NCI-H1417 treated with DMSO at 0.1 percent for 48 hours (cell line): ENCODE data around the gene UBE2D3.
A peak's percentile ranks its signal among the peaks of the same experiment; 100 is the strongest.
"Not testable (repeated sequence)": the region's sequence is repeated elsewhere in the genome, so short reads cannot be mapped to it uniquely, and the experiment has no call there.

Experiments used
- DNase-seq: peaks from one replicate; lab custom pipeline; 2025; lab: John Stamatoyannopoulos, UW

UBE2D3 gene

DNA sequence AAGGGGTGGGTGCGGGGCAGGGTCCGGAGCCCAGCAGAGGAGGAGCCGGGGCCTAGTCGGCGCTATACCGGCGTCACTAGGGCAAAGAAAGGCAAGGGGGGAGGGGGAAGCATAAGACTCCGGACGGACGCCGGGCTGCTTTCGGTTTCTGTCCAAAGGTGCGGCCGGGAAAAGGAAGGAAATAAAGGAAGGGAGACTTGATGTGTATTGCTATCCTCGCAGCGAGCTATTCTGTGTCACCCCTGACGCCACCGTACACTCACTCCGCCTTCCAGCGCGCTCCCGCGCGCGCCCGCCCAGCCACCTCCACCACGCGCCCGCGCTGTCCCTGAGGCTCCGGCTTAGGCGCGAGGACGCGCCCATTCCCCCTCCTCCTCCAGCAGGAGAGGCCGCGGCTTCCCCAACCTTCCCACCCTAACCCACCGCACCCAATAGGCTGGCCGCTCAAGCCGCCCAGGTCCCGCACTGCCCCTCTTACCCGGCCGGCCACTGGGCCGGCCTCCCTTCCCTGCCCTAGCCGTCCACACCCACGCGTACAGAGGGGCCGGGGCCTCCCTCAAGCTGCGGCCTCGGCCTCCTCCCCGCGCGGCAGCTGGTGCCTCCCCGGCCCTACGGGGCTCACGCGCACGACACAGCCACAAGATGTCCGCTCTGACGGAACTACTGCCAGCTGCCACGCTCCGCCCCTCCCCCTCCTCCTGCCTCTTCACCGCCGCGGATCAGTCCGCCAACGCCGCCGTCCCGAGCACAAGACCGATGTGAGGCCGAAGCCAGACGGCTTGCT is at the start of gene UBE2D3:
UBE2D3 (minus strand) TSS at position 662 of the 784 bp plus-strand sequence. CDS start 1,043 bp downstream, outside the sequence.
- peak; percentile 87 for DNase-seq

DNA sequence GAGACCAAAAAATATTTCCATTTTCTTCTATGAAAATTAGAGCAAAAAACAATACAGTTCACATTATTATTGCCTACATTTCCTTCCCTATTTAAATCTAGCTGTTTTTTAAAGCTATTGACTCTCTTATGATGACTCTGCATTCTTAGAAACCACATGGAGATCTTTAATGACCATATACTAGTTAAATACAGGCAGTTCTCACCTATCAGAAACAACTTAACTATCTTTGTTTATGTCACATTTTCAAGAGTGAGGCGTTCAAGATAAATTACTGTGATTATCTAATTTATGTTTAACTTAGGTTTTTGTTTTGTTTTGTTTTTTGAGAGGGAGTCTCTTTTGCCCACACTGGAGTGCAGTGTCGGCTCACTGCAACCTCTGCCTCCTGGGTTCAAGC is 44.4 kb upstream of the UBE2D3 start:
- DNase-seq = no peak

DNA sequence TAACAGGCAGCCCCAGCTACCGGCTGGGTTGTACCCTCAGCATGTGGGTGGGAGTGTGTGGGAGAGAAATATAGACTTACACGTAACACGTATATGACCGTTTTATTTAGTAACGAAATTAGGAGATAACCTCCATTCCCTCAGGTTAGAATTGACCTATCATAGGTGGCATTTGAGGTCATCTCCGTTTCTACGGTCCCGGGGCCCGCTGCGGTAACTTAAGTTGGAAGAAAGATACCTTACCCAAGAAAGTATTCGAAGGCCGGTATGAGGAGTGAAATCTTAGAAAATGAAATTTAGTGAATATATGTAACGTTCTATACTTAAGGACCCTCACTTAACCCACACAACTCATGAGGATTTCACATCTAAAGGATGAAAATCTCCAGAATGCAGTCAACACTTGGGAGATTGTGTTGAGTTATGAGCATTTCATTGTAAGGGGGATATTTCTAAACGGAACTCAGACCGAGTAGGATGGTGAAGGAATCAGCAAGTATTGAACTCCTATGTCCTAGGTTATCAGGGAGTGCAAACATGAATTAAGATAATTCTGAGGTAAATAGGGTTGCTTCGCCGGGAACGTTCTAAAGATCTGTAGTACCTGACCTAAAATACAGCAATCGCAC is 42.3 kb upstream of the UBE2D3 start:
- no peak for DNase-seq

DNA sequence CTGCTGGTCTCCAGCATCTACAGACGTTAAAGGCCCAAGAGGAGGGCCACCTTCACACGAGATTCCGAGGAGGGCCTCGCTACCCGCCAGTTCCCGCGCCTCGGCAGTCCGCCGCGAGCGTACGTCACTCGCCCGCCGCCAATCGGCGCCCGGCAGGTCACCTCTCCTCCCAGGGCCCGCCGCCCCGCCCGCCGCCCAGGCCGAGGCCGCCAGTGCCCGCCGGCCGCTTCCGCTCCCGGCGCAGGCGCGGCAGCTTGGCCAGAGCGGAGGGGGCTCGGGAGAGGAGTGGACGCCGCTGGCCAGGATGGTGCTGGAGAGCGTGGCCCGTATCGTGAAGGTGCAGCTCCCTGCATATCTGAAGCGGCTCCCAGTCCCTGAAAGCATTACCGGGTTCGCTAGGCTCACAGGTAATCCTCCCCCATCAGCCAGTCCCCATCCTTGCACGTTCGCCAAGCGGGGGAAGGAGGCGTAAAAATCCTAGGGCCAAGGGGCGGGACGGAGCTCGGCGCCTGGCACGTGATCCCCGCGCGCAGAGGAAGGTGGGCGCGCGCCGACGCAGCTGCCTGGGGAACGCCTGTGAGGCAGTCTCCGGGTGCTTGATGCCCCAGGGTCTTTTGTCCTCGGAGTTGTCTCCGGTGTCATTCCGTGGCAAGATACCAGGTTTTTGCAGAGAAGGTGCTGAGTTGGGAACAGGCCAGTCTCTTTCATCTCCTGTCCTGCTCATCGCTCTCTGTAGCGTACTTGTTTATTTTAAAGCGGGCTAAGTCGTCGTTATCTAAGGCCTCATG is 41.6 kb upstream of the UBE2D3 start, which contains the start of gene CISD2:
CISD2 (plus strand) TSS at position 212 of the 788 bp plus-strand sequence; CDS start at position 305, 93 bp downstream.
- DNase-seq = peak; percentile 83

DNA sequence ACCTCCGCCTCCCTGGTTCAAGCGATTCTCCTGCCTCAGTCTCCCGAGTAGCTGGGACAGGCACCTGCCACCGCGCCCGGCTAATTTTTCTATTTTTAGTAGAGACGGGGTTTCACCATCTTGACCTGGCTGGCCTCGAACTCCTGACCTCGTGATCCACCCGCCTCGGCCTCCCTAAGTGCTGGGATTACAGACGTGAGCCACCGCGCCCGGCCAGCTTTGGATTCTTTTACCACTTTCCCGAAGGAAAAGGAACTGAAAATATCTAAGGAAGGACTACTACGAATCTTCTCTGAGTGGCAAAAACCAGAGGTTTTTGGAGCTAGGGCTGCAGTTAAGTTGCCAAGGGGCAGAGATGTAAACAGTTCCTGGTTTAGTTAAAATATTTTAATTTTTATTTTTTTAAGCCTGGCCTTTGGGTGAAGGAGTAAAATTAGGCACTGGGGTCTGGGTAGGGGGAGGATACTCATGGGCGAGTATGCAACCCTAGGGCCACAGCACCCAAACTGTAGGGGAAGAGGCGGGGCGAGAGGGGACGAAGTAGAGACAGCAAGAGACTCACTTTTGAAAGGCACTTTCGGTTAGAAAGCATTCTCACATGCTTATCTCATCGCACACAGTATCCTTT is 40.9 kb upstream of the UBE2D3 start:
- DNase-seq = no peak

DNA sequence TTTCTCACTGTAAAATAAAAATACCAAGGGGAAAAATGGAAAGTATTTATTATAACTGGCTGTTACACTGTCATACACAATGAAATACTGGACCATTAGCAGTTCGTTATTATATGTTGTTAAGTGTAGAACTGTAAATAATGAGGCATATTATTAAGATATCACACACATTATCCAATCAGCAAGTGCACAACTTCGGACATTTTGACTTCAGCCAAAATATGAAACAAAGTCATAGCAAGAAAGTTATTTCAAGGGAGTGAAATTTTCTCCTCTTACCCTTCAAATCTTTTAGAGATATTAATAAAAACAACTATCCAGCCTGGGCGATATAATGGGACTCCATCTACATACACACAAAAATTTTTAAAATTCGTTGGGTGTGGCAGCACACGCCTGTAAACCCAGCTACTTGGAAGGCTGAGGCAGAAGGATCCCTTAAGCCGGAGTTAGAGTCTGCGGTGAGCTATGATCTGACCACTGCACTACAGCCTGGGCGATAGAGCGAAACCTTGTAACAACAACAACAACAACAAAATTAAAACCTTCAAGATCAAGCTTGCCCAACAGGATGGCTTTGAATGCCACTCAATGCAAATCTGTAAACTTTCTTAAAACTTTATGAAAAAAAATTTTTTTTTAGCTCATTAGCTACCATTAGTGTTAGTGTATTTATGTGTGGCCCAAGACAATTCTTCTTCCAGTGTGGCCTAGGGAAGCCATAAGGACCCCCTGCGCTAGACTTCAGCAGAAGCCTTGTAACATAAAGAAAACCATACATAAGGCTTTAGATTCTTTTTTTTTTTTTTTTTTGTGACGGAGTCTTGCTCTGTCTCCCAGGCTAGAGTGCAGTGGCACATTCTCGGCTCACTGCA is 40.2 kb upstream of the UBE2D3 start:
- DNase-seq = no peak

DNA sequence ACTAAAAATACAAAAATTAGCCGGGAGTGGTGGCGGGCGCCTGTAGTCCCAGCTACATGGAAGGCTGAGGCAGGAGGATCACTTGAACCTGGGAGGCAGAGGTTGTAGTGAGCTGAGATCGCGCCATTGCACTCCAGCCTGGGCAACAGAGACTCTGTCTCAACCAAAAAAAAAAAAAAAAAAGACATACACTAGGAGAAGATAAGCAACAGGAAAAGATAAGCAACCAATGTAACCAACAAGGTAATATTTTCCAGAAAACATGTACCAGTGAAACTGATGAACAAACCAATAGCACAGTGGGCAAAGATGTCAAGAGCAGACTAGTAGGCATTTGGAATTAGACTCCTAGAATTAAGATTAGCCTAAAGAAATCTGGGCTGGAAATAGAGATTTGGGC is 38.0 kb upstream of the UBE2D3 start:
- not testable (repeated sequence) for DNase-seq

DNA sequence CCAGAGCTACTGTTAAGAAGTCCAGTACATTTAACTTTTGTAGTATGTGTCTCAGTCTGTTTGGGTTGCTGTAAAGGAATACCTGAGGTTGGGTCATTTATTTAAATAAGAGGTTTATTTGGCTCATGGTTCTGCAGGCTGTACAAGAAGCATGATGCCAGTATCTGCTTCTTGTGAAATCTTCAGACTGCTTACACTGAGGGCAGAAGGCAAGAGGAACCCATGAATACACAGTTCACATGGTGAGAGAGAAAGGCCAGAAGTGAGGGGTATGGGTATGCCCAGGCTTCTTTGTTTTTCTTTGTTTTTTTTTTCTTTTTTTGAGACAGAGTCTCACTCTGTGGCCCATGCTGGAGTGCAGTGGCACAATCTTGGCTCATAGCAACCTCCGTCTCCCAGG is 35.4 kb upstream of the UBE2D3 start:
- DNase-seq = no peak

DNA sequence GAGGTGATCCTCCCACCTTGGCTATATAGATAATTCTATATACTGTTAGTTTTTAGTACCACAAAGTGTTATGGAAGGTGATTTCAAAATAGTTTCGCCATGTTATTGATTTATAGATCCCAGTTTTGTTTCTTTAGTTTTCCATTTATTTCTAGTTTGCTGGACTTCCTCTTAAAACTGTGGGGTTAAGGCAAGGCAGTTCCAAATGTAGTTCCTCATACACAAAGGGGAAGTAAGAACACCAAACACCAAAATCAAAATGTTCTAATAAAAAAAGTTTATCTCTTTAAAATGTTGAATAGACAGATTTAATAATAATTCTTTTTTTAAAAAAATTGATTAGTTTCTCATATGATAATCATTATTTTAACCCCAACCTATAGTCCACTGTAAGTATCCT is 34.7 kb upstream of the UBE2D3 start:
- DNase-seq = no peak

DNA sequence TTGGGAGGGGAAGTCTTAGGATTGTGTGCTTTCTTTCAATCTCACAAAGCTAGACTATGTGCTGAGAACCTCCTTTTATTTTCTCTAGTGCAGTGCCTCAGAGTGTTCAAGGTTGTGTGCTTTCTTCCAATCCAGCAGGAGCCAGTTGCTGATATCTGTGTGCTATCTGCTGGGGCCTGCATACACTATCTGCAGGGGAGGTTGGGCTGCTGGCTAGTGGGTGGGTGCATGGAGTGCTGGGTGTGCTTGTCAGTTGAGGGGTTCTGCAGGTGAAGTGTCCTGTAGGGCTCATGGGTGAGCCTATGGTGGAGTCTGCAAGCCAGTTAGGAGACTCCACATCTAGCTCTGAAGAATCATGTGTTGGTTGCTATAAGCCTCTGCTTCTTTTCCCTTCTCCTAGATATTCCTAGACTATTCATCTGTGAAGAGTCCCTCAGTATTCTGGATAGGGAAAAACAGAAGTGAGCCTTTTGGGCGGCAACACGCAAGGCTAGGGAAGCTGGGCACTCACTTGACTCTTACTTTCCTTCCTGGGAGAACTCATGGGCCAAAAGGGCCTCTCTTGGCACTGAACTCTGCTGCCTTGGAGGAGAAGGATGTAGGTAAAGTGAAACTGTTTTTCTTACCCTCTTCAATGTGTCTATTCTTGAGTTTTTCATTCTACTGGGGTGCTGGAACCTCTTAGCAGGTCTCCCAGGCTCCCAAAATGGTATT is 33.4 kb upstream of the UBE2D3 start:
- DNase-seq = no peak

DNA sequence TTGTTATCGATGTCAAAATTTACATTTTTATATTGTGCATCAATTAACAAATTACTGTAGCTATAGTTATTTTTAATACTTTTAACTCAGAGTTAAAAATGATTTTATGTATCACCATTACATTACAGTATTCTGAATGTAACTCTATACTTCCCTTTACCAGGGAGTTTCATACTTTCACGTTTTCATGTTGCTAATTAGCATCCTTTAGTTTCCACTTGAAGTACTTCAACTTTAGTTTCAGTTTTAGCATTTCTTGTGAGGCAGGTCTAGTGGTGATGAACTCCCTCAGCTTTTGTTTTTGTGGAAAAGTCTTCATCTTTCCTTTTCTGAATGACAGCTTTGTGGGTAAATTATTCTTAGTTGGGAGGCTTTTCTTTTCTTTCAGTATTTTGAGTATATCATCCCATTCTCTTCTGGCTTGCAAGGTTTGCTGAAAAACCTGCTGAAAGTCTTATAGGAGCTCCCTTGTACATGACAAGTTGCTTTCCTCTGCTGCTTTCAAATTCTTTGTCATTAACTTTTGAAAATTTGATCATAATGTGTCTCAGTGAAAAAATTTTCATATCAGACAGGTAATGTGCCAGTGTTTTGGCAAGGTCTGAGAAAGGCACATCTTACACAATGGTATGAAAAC is 31.6 kb upstream of the UBE2D3 start:
- DNase-seq = no peak

DNA sequence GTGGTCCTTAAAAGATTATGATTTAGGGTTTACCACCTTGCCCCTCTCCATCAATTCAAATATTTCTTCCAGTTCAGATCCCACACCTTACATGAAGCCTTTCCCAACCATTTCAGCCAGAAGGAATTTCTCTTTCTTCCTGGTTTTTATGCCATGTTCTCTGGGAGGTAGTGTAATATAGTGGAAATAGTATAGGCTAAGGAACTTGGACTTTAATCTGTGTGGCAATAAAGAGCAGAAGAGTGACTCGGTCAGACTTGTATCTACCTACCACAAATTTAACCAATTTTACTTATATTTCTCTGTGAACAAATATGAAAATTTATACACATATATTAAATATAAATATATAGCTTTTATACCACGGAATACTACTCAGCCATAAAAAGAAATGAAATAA is 23.0 kb upstream of the UBE2D3 start:
- DNase-seq = no peak

DNA sequence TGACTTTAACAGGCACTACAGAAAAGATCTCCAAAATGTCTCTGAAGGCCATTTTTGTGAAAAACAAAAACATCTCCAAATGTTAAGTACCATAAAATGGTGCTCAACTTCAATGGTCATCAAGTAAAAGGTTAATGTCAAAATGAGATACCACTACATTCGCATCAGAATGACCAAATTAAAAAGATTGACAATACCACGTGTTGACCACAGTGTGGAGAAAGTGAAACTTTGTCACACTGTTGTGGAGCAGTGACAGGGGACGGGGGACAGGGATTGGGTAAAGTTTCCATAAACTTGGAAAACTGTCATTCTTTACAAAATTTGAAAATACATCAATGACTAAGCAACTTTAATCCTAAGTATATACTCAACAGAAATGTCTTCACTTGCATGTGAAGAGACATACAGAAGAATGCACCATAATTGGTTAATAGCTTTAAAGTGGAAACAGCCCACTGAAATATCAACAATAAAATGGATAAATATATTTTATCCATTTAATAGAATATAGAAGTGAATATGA is 22.3 kb upstream of the UBE2D3 start:
- no peak for DNase-seq

DNA sequence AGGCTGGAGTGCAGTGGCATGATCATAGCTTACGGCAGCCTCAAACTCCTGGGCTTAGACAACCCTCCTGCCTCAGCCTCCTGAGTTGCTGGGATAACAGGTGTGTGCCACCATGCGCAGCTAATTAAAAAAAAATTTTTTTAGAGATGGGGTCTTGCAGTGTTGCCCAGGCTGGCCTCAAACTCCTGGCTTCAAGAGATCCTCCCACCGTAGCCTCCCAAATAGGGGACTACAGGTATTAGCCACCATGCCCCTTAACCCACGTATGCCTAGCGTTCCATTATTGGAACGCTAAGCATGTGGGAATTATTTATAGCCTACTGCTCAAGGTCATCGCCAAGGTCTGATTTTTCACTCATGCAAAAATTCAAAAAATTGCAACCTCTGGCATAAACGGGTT is 20.3 kb upstream of the UBE2D3 start:
- DNase-seq = no peak

DNA sequence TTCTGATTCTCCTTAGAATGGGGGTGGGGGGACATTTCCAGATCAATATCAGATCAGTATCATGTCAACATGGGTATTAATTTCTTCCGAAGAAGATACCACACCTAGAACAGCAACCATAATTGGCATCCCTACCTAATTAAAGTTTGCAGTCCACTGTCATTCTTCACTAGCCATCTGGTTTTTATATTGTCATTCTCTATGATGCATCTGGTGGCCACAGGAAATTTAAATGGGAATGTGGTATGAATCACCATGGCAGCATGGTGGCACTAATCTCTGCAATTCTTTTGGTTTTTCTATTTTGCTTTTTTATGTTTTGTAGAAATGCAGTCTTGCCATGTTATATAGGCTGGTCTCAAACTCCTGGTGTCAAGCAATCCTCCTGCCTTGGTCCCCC is 16.6 kb upstream of the UBE2D3 start:
- DNase-seq = no peak

DNA sequence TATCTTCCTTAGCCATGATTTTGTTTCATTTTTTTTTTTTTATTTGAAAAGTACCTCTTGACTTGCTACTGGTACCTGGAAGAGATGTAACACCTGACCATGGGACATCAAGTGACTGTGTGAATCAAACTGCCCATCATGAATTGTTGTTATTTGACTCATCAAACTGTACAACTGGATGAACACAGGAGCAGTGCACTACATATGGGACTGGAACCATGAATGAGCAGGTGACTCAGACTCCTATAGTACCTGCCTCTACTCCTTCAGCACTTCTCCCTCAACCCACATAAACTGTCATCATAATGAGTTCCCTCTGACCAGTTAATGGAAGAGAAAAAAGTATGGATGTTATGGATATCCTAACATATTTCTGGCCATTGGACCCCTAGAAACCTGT is 15.9 kb upstream of the UBE2D3 start:
- DNase-seq = no peak

DNA sequence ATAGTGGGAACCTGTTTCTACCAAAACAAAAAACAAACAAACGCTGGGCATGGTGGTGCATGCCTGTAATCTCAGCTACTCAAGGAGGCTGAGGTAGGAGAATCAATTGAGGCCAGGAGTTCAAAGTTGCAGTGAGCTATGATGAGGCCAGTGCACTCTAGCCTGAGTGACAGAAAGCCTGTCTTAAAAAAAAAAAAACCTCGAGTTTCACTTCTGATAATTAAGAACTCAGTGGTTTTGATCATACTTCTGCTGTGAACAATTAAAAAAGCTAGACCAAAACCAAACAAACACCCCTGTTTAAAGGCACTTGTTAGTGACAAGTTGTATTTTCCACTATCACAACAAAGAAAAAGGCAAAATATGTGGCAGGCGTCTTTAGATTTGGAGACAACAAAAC is 15.0 kb upstream of the UBE2D3 start:
- DNase-seq = no peak

DNA sequence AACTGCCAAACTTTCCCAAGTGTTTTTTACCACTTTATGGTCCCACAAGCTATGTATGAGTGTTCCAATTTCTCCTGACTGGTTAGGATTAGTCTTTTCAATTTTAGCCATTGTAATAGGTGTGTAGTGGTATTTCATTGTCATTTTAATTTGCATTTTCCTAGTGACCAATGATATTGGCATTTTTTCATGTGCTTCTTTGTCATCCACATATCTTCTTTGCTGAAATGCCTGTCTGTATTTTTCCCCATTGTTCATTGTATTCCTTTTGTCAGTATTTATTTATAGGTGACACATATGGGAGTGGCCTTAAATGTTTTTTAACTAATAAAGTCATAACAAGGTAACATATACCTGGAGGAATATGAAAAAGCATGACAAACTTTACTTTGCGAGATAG is 9.2 kb upstream of the UBE2D3 start:
- DNase-seq = no peak

DNA sequence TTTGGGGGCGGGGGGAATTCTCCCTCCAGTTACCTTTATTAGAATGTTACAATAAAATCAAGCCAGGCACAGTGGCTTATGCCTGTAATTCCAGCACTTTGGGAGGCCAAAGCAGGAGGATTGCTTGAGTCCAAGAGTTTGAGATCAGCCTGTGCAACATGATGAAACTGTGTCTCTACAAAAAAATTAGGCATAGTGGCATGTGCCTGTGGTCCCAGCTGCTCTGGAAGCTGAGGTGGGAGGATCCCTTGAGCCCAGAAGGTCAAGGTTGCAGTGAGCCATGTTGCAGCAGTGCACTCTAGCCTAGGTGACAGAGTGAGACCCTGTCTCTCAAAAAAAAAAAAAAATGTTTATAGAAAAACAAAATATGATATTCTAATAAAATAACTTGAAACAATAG is 5.3 kb upstream of the UBE2D3 start:
- DNase-seq = no peak

DNA sequence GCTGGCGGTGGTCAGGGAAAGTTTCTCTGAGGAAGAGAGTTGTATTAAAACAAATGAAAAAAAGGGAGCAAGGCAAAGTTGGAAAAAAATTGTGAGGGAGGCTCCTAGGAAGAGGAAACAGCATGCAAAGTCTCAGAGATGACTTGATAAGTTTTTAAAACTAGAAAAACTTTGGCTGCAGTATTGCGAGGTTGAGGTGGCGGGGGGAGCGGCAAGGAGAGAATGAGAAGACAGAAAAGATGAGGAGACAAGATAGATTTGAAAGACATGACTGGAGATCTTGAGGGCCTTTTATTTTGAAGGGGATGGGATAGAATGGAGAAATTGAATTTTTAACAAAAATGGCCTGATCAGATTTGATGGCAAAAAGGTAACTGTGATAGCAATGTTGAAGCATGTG is 4.8 kb upstream of the UBE2D3 start:
- no peak for DNase-seq
